Measurements from ENCODE around the gene CCT8L2. TPM values are rescaled to one million over a fixed set of nuclear protein-coding genes. Genes with fewer than 3 reads are reported as not detected.
"Not testable (repeated sequence)": the region's sequence is repeated elsewhere in the genome, so short reads cannot be mapped to it uniquely, and the experiment has no call there.

CCT8L2 gene
- total RNA-seq, 4 donors from 2014 or later: not detected

DNA sequence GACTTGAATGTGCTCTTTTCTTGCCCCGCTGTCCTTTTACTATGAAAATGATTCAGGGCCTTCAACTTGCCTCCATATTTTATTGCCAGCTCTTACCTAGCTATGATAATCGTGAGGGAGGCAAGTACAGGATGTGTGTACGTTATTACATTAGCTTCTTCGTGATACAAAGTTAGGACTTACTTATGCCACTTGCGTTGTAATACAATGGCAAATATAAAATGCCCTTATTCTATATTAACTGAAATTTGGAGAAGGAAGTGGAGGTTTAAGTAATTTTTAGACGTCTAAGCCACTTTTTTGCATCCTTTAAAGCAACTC lies 10.8 kb upstream of the CCT8L2 start:
- no peak for ATAC-seq (ENCODE audit: low FRiP score)
- TF ChIP-seq, protein P1, sequence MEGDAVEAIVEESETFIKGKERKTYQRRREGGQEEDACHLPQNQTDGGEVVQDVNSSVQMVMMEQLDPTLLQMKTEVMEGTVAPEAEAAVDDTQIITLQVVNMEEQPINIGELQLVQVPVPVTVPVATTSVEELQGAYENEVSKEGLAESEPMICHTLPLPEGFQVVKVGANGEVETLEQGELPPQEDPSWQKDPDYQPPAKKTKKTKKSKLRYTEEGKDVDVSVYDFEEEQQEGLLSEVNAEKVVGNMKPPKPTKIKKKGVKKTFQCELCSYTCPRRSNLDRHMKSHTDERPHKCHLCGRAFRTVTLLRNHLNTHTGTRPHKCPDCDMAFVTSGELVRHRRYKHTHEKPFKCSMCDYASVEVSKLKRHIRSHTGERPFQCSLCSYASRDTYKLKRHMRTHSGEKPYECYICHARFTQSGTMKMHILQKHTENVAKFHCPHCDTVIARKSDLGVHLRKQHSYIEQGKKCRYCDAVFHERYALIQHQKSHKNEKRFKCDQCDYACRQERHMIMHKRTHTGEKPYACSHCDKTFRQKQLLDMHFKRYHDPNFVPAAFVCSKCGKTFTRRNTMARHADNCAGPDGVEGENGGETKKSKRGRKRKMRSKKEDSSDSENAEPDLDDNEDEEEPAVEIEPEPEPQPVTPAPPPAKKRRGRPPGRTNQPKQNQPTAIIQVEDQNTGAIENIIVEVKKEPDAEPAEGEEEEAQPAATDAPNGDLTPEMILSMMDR (IDR thresholded peaks at IDR 0.05): no peak
- no peak for DNase-seq (ENCODE audit: low spot score)

DNA sequence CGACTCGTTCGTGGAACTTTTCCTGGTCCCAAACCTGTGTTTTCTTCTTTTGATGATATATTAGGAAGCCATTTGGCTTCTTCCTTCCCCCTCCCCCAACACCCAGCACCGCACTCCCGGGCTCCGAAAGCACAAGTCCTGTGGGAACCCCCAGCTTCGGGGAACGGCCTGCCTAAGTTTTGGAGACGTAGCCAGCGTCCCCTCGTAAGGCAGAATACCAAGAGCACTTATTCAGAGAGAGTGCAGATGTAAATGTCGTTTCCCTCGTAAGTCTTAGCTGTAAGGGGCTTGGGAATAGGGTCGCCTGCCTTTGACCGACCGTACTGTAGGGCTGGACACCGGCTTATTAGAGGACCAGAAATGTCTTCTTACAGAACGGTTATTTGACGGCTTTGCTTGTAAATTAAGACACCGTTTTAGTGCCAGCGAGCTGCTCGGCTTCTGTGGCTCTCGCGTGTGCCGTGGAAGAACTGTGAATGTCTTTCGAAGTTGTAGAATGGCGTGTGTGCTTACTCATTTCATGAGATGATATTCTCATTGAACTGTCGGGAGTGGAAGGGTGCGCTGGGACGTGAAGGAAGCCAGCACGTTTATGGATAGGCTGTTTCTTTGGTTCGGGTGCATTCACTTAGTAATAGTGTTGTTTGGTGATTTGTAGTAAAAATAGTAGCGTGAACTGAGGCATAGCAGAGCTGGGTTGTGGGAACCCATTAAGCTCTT lies 10.3 kb upstream of the CCT8L2 start:
- DNase-seq (ENCODE audit: low spot score); ATAC-seq (ENCODE audit: low FRiP score): not testable (repeated sequence)

DNA sequence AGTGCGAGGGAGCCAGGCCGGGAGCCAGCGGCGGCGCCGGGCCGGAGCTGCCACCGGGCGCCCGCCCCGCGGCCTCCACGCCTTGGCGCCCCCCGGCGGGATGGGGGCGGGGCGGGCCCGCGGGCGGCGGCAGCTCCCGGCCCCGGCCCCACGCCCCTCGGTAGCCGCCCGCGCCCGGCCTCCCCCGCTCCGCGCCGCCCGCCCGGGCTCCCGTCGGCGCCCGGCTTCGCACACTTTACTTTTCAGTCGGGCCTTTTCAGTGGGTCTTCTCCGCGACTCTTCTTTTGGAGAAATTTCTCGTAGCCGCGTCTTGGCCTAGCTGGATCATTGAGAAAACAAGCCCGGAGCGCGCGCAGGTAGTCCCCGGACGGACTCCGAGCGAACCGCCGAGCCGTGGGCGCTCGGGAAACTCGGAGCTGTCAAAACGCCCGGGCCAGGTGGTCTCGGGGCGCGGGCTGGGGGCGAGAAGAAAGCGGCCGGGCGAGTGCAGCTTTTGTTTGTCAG lies 9.7 kb upstream of the CCT8L2 start:
- not testable (repeated sequence) for ATAC-seq (ENCODE audit: low FRiP score); DNase-seq (ENCODE audit: low spot score)

DNA sequence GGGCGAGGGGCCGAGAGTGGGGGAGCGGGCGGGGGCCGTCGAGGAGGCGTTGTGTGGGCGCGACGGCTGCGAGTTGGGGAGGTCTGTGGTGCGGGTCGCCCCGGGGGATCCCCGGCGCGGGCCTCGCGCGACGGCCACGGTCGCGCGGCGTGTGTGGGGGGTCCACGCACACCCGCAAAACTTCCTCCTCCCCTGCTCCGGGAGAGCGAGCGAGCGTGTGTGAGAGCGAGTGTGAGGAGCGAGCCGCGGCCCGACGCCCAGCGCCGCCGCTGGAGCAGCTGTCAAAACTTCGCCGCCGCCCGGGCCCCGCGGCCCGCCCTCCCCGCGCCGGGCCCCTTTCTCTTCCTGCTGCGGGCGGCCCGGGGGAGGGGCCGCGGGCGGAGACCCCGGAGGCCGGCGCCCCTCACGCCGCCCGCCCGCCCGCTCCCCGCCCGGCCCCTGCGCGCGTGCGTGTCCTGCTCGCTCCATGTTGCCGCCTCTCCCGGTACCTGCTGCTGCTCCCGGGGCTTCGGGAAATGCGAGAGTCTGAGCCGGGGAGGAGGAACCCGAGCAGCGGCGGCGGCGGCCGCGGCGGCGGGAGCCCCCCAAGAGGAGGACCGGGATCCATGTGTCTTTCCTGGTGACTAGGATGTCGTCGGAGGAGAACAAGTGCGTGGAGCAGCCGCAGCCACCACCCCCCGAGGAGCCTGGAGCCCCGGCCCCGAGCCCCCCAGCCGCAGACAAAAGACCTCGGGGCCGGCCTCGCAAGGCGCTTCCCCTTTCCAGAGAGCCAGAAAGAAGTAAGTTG lies 9.0 kb upstream of the CCT8L2 start:
- TF ChIP-seq, protein P1 (IDR thresholded peaks at IDR 0.05): no peak
- ATAC-seq (ENCODE audit: low FRiP score) (peak; percentile 26), DNase-seq (ENCODE audit: low spot score) (no peak)

DNA sequence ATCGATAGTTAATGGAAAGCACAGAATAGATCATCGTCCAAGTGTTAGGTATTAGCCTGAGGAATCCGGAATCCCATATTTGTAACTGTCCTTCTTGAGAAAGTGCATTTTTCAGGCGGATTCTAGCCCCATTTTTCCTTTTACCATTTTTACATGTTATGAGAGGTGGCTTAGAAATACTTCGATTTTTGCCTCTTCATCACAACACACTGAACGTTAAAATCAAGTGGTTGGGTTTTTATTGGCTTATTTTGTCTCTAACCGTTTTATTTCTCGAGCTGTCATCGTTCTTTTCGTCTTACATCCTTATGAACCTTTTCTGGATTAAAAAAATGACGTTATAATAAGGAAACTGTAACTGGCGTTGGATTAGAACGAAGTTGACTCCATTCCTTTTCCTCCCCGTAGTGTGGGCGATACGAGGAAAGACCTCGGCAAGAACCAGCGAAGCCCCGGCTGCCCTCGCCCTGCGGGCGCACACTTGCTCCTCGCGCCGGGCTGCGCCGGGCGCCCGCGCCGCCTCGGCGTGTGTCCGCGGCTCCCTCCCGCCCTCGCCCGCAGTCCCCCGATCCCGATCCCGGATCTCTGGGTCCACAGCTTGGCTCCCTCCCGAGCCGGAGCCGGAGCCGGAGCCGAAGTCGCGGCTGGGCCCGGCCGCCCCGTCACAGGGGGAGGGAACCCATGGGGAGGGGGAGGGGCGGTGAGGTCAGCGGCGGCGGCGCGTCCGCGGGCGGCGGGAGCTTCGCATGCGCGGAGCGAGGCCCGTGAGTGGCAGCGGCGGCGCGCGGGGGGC lies 8.2 kb upstream of the CCT8L2 start:
- not testable (repeated sequence) for DNase-seq (ENCODE audit: low spot score)
- ATAC-seq (ENCODE audit: low FRiP score): peak; percentile 85

DNA sequence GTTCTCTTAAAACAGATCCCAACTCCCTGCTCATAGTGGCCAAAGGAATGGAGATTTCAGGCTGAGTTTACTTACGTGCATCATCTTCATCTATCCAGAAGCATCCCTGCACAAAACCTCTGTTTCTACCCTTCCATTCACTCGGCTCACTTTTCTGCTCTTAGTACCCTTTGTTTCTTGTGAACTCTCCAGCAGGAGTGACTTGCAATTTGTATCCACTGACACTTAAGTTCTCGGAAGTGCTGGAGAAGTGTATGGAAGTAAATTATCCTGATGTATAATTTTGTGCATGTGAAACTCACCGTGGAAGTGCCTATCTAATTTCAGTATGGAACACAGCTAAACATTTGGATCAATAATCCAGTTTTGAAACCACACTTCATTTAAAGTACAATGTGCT lies 7.0 kb upstream of the CCT8L2 start:
- not testable (repeated sequence) for ATAC-seq (ENCODE audit: low FRiP score)

DNA sequence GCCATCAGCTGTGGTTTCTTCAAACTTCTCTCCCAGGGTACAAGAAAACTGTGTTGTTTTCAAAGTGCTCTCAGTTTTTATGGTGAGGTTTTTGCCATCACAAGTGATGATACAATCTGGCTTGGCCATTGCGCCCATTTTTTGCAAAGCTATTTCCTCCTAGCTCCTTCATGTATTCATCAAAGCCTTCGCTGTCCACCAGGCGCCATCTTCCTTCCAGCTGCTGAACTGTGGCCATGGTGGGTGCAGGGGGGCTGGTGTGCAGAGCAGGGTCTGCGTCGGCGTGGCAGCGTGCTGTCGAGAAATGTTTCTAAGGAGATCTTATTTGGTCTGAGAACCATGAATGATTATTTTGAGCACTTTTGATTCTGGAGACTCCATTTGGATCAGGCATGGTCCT lies 2.6 kb upstream of the CCT8L2 start:
- not testable (repeated sequence) for DNase-seq (ENCODE audit: low spot score); ATAC-seq (ENCODE audit: low FRiP score)

More for the DNA sequence above, 7.0 kb upstream of the CCT8L2 start:
- DNase-seq (ENCODE audit: low spot score): not testable (repeated sequence)

DNA sequence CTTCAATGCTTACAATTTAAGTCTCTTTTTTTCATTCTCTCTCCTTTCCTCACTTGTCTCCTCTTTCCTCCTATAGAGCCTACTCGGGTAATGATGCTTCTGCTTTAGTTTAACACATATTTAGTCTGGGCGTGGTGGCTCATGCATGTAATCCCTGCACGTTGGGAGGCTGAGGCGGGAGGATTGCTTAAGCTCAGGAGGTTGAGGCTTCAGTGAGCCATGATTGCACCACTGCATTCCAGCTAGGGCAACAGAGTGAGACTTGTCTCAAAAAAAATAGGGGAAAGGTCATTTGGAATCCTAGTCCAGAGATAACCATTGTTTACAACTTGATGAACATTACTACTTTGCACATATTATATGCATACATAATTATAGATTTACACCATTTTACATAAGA lies 1.4 kb upstream of the CCT8L2 start:
- DNase-seq (ENCODE audit: low spot score) (no peak), ATAC-seq (ENCODE audit: low FRiP score) (no peak)
- TF ChIP-seq, protein P1 (IDR thresholded peaks at IDR 0.05): no peak

DNA sequence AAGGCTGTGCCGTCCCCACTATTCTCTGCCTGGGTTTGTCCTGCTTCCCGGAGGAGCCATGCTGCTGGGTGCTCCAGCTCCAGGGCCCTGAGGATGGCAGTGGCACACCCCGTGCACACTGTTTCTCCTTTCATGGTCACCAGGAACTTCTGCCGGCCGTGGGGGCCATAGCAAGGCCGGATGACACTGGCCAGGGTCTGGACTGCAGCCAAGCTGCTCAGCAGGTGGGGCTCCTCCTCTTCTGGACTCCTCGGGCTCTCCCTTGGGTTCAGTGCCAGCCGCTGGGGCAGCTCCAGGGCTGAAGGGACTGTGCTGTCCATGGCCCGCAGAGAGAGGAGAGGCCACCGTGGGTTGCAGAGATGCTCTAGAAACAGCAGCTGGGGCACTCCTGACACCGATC lies 379 bp downstream of the CCT8L2 start:
- ATAC-seq (ENCODE audit: low FRiP score); DNase-seq (ENCODE audit: low spot score): not testable (repeated sequence)

DNA sequence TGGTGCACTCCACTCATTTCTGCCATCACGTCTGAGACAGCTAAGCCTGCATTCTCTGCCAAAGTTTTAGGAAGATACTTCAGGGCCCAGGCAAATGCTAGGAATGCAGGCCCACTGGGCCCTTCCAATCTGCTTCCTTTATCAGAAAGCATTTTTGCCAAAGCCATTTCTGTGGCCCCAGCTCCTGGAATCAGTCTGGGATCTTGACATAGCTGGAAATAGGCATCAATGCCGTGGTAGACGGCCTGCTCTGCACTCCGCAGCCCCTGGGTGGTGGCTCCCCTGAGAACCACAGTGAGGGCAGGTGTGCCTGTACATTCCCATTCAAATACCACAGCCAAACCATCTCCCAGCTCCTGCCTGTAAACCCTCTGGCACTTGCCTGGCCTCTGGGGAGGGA lies 1.5 kb downstream of the CCT8L2 start:
- not testable (repeated sequence) for DNase-seq (ENCODE audit: low spot score); ATAC-seq (ENCODE audit: low FRiP score)
